PC-3 (cell line): ENCODE results near the gene PRDM15.

Experiments
- CTCF ChIP-seq: fragments of 300-600 bp; sonication (generic); conservative IDR thresholded peaks from 2 replicates; pipeline ENCODE4 v1.5.1; 2017; ENCODE audit warnings: antibody characterized with exemption, low read depth, mild to moderate bottlenecking, low read length
- EZH2 ChIP-seq: fragments of 300-600 bp; sonication (generic); IDR thresholded peaks from one replicate; pipeline ENCODE4 v1.6.1; 2017; ENCODE audit warnings: antibody characterized with exemption, mild to moderate bottlenecking, low read length; ENCODE audit not compliant: unreplicated experiment

- TF ChIP-seq CTCF (no peak), EZH2 (no peak)
Observed at GRCh38 chr21:41770901-41771624, 108.1 kb downstream of the PRDM15 start.
